ENCODE data around the gene TXNDC2. TPM values are rescaled to one million over a fixed set of nuclear protein-coding genes. Genes with fewer than 3 reads are reported as not detected.

Gene TXNDC2
- total RNA-seq, 1 experiment from 2014 or later: 0.28 TPM

DNA sequence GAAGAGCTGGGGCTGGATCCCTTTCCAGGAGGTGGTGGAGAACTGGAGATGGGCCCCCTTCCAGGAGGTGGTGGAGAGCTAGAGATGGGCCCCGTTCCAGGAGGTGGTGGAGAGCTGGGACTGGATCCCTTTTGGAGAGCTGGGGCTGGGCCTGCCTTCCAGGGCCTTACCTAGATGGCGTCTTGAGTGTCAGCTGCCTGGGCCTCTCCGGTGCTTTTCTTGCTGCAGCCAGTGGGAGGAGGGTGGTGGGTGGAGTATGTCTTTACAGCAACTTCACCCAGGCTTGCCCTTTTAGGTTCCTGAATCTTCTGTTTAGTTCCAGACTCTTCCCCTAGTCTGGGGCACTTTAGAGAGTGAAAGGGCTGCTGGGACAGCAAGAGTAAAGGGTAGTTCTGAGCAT is 19.1 kb upstream of the TXNDC2 start:
- H3K27me3 Mint-ChIP-seq (ENCODE audit: low read depth): peaks cover 2% of the 10 kb centered on the region; the same call in 1 of the 2 replicates
- Histone ChIP-seq H2AFZ (ENCODE audit: low read length) (no peak overlapping the region), H3K79me1 (ENCODE audit: insufficient read depth, low read depth, low read length, poor library complexity, severe bottlenecking) (no peaks in the 10 kb centered on the region), H4K91ac (ENCODE audit: insufficient read length, low read depth, low read length) (no peak overlapping the region), H3K23ac (ENCODE audit: insufficient read length, low read depth, low read length) (no peak overlapping the region), H3T11ph (ENCODE audit: low read length) (no peak overlapping the region), H2BK5ac (ENCODE audit: insufficient read length, low read length) (no peak overlapping the region), H3K56ac (ENCODE audit: insufficient read length, low read depth, low read length) (no peak overlapping the region), H3K27me3 (ENCODE audit: insufficient read depth, low read length) (no peaks in the 10 kb centered on the region), H3K79me2 (ENCODE audit: insufficient read depth, low read length) (no peaks in the 10 kb centered on the region), H2BK15ac (ENCODE audit: low read depth, low read length) (no peak overlapping the region), H2AK5ac (ENCODE audit: insufficient read length, low read length) (no peak overlapping the region), H2BK20ac (ENCODE audit: low read depth, low read length, poor library complexity, severe bottlenecking) (no peak overlapping the region), H3K14ac (ENCODE audit: insufficient read depth, low read length) (no peak overlapping the region), H2BK12ac (ENCODE audit: insufficient read length, low read depth, low read length) (no peak overlapping the region), H3K18ac (ENCODE audit: insufficient read length, low read depth, low read length) (no peak overlapping the region), H3K4ac (ENCODE audit: low read depth, low read length) (no peak overlapping the region), H3K27ac (ENCODE audit: insufficient read length, low read depth, low read length) (no peak overlapping the region), H2BK120ac (ENCODE audit: low read depth, low read length, poor library complexity, severe bottlenecking) (no peak overlapping the region), H4K20me1 (ENCODE audit: control insufficient read depth, insufficient read depth, insufficient read length) (no peaks in the 10 kb centered on the region), H4K8ac (replicated peaks; ENCODE audit: insufficient read length, low read depth, low read length) (no peak overlapping the region), H3K4me2 (ENCODE audit: insufficient read depth, insufficient read length, low read length) (no peak overlapping the region), H4K5ac (ENCODE audit: insufficient read length, low read depth, low read length) (no peak overlapping the region), H3K23me2 (ENCODE audit: insufficient read length, low read depth, low read length, poor library complexity, severe bottlenecking) (no peaks in the 10 kb centered on the region), H3K4me1 (ENCODE audit: insufficient read depth, low read length) (peaks cover 10% of the 10 kb centered on the region; the same call in 1 of the 2 replicates), H3K9me3 (ENCODE audit: control insufficient read depth, low read depth, low read length) (no peaks in the 10 kb centered on the region), H3K9ac (ENCODE audit: extremely low read depth, insufficient read length, low read length) (no peak overlapping the region)
- H3K27ac Mint-ChIP-seq: no peak overlapping the region
- peaks cover 22 to 24% of the 10 kb centered on the region in 2 experiments for H3K9me3 Mint-ChIP-seq
- no peak for DNase-seq
- TF ChIP-seq, protein P1, sequence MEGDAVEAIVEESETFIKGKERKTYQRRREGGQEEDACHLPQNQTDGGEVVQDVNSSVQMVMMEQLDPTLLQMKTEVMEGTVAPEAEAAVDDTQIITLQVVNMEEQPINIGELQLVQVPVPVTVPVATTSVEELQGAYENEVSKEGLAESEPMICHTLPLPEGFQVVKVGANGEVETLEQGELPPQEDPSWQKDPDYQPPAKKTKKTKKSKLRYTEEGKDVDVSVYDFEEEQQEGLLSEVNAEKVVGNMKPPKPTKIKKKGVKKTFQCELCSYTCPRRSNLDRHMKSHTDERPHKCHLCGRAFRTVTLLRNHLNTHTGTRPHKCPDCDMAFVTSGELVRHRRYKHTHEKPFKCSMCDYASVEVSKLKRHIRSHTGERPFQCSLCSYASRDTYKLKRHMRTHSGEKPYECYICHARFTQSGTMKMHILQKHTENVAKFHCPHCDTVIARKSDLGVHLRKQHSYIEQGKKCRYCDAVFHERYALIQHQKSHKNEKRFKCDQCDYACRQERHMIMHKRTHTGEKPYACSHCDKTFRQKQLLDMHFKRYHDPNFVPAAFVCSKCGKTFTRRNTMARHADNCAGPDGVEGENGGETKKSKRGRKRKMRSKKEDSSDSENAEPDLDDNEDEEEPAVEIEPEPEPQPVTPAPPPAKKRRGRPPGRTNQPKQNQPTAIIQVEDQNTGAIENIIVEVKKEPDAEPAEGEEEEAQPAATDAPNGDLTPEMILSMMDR (conservative IDR thresholded peaks at IDR 0.05): no peak
- peaks cover 31 to 33% of the 10 kb centered on the region in 2 experiments for H3K4me1 Mint-ChIP-seq
- no peak overlapping the region for H3K4me3 Mint-ChIP-seq
- peaks cover 11 to 24% (median 12%) of the 10 kb centered on the region in 3 experiments for H3K36me3 Mint-ChIP-seq (ENCODE audit: insufficient read depth in 1 of 3, low read depth in 3 of 3)
- WGBS (ENCODE audit: extremely low coverage, insufficient read length, low lambda C conversion rate): no CpG with 5 or more reads among the region's 3 CpGs

Data from H9 (cell line).